Measurements from ENCODE around the gene LMNTD1. TPM values are rescaled to one million over a fixed set of nuclear protein-coding genes. Genes with fewer than 3 reads are reported as not detected.
"Not testable (repeated sequence)": the region's sequence is repeated elsewhere in the genome, so short reads cannot be mapped to it uniquely, and the experiment has no call there.

Gene LMNTD1
- total RNA-seq (ENCODE audit: insufficient read depth, low replicate concordance): not detected

- peak; percentile 54 for DNase-seq (ENCODE audit: low spot score)
Observed at GRCh38 chr12:25553098-25553497, at the start of gene LMNTD1. Gene LMNTD1 (minus strand): TSS chr12:25553283. CDS start chr12:25552959, 324 bp downstream.

GRCh38 chr12:25598956-25599355, 45.9 kb upstream of the LMNTD1 start:
- no peak for DNase-seq (ENCODE audit: low spot score)

- DNase-seq (ENCODE audit: low spot score): not testable (repeated sequence)
Observed at GRCh38 chr12:25595496-25595895, 42.4 kb upstream of the LMNTD1 start.

GRCh38 chr12:25594376-25594775, 41.3 kb upstream of the LMNTD1 start:
- DNase-seq (ENCODE audit: low spot score): no peak

- DNase-seq (ENCODE audit: low spot score): no peak
Observed at GRCh38 chr12:25592725-25593495, 39.8 kb upstream of the LMNTD1 start.

GRCh38 chr12:25591144-25591543, 38.1 kb upstream of the LMNTD1 start:
- DNase-seq (ENCODE audit: low spot score): no peak

- no peak for DNase-seq (ENCODE audit: low spot score)
Observed at GRCh38 chr12:25590011-25590721, 37.1 kb upstream of the LMNTD1 start.

- no peak for DNase-seq (ENCODE audit: low spot score)
Observed at GRCh38 chr12:25587346-25587745, 34.3 kb upstream of the LMNTD1 start.

- no peak for DNase-seq (ENCODE audit: low spot score)
Observed at GRCh38 chr12:25585662-25586061, 32.6 kb upstream of the LMNTD1 start.

- DNase-seq (ENCODE audit: low spot score): peak; percentile 42
Observed at GRCh38 chr12:25585021-25585523, 32.0 kb upstream of the LMNTD1 start.

- peak; percentile 15 for DNase-seq (ENCODE audit: low spot score)
Observed at GRCh38 chr12:25584596-25584995, 31.5 kb upstream of the LMNTD1 start.

- peak; percentile 83 for DNase-seq (ENCODE audit: low spot score)
Observed at GRCh38 chr12:25583545-25583944, 30.5 kb upstream of the LMNTD1 start.

- no peak for DNase-seq (ENCODE audit: low spot score)
Observed at GRCh38 chr12:25581067-25581466, 28.0 kb upstream of the LMNTD1 start.

GRCh38 chr12:25578411-25579143, 25.5 kb upstream of the LMNTD1 start:
- no peak for DNase-seq (ENCODE audit: low spot score)

GRCh38 chr12:25574761-25575160, 21.7 kb upstream of the LMNTD1 start:
- no peak for DNase-seq (ENCODE audit: low spot score)

GRCh38 chr12:25573346-25573745, 20.3 kb upstream of the LMNTD1 start:
- no peak for DNase-seq (ENCODE audit: low spot score)

GRCh38 chr12:25570418-25570817, 17.3 kb upstream of the LMNTD1 start:
- DNase-seq (ENCODE audit: low spot score): no peak

GRCh38 chr12:25566202-25566949, 13.3 kb upstream of the LMNTD1 start:
- DNase-seq (ENCODE audit: low spot score): no peak

GRCh38 chr12:25558586-25558985, 5.5 kb upstream of the LMNTD1 start:
- DNase-seq (ENCODE audit: low spot score): no peak

- peak; percentile 29 for DNase-seq (ENCODE audit: low spot score)
Observed at GRCh38 chr12:25557830-25558436, 4.8 kb upstream of the LMNTD1 start.

GRCh38 chr12:25556153-25556552, 3.1 kb upstream of the LMNTD1 start:
- DNase-seq (ENCODE audit: low spot score): no peak
